Loucy (cell line): ENCODE results near the gene FSD2.

Experiments
- H2AFZ ChIP-seq: fragments of 200-600 bp; sonication (generic); 2 replicates; pipeline ENCODE4 v1.6.0; 2016; ENCODE audit warnings: antibody characterized with exemption, mild to moderate bottlenecking, low read length, moderate library complexity
- H3F3A ChIP-seq: fragments of 200-600 bp; 2 replicates; pipeline ENCODE4 v1.6.0; 2016; ENCODE audit warnings: antibody characterized with exemption, low read depth, mild to moderate bottlenecking
- H3K27me3 ChIP-seq: fragments of 200-600 bp; sonication (generic); 2 replicates; pipeline ENCODE4 v1.6.1; 2014; ENCODE audit warnings: low read length, mild to moderate bottlenecking; ENCODE audit not compliant: insufficient read depth, poor library complexity, severe bottlenecking
- H3K36me3 ChIP-seq: fragments of 200-600 bp; sonication (generic); 2 replicates; pipeline ENCODE4 v1.6.1; 2016; ENCODE audit warnings: low read length; ENCODE audit not compliant: insufficient read depth
- H3K4me1 ChIP-seq: fragments of 200-600 bp; sonication (generic); 2 replicates; pipeline ENCODE4 v1.5.1; 2014; ENCODE audit warnings: low read length, mild to moderate bottlenecking; ENCODE audit not compliant: insufficient read depth, poor library complexity, severe bottlenecking
- H3K4me2 ChIP-seq: fragments of 200-600 bp; sonication (generic); 2 replicates; pipeline ENCODE4 v1.6.0; 2014; ENCODE audit warnings: antibody characterized with exemption, low read length, low read depth, mild to moderate bottlenecking; ENCODE audit not compliant: poor library complexity, severe bottlenecking
- H3K4me3 ChIP-seq: fragments of 200-600 bp; sonication (generic); 2 replicates; pipeline ENCODE4 v1.5.1; 2014; ENCODE audit warnings: low read length, mild to moderate bottlenecking, mixed read lengths; ENCODE audit not compliant: poor library complexity, severe bottlenecking
- H3K79me2 ChIP-seq: fragments of 200-600 bp; sonication (generic); 2 replicates; pipeline ENCODE4 v1.6.1; 2014; ENCODE audit warnings: low read length; ENCODE audit not compliant: insufficient read depth
- H3K9ac ChIP-seq: fragments of 200-600 bp; sonication (generic); 2 replicates; pipeline ENCODE4 v1.6.0; 2014; ENCODE audit warnings: mild to moderate bottlenecking, low read depth, low read length, moderate library complexity; ENCODE audit not compliant: poor library complexity, severe bottlenecking
- H3K9me2 ChIP-seq: fragments of 200-600 bp; sonication (generic); replicated peaks from 2 replicates; pipeline ENCODE4 v1.6.1; 2016; ENCODE audit warnings: low read depth, low read length, mixed read lengths
- H3K9me3 ChIP-seq: fragments of 200-600 bp; sonication (generic); 2 replicates; pipeline ENCODE4 v1.6.1; 2014; ENCODE audit warnings: mild to moderate bottlenecking, antibody characterized with exemption, low read length, low read depth; ENCODE audit not compliant: insufficient read depth
- H4K20me1 ChIP-seq: fragments of 200-600 bp; sonication (generic); 2 replicates; pipeline ENCODE4 v1.6.0; 2014; ENCODE audit warnings: antibody characterized with exemption, low read length, mild to moderate bottlenecking; ENCODE audit not compliant: insufficient read depth, poor library complexity, severe bottlenecking
- CTCF ChIP-seq: fragments of 200-600 bp; sonication (generic); conservative IDR thresholded peaks from 2 replicates; pipeline ENCODE4 v1.5.1; 2014; ENCODE audit warnings: mild to moderate bottlenecking, antibody characterized with exemption, low read length
- EZH2phosphoT487 ChIP-seq: fragments of 200-600 bp; IDR thresholded peaks from 2 replicates; pipeline ENCODE4 v1.6.1; 2018; ENCODE audit warnings: antibody characterized with exemption, mild to moderate bottlenecking, moderate library complexity, borderline replicate concordance

FSD2 gene

GRCh38 chr15:82751308-82751707 is 54.6 kb downstream of the FSD2 start:
- no peak overlapping the region for H2AFZ ChIP-seq
- no peaks in the 10 kb centered on the region for H3K9me3 ChIP-seq
- peaks cover 21% of the 10 kb centered on the region; the same call in 1 of the 2 replicates for H3K36me3 ChIP-seq
- peaks cover 47% of the 10 kb centered on the region for H3K4me1 ChIP-seq
- H3K9ac ChIP-seq, result peak overlapping the region; percentile 91
- no peaks in the 10 kb centered on the region for H3F3A ChIP-seq
- no peaks in the 10 kb centered on the region for H3K9me2 ChIP-seq
- H3K4me3 ChIP-seq, result peak overlapping the region; percentile 91
- TF ChIP-seq CTCF, result no peak
- peaks cover 19% of the 10 kb centered on the region for H4K20me1 ChIP-seq
- peak overlapping the region; percentile 97 for H3K4me2 ChIP-seq
- H3K79me2 ChIP-seq, result peaks cover 62% of the 10 kb centered on the region
- H3K27me3 ChIP-seq, result no peaks in the 10 kb centered on the region

- Histone ChIP-seq H3K9ac (peak overlapping the region; percentile 91), H3K27me3 (no peaks in the 10 kb centered on the region), H3K4me2 (peak overlapping the region; percentile 97), H3K9me3 (no peaks in the 10 kb centered on the region), H4K20me1 (peaks cover 19% of the 10 kb centered on the region), H3K4me3 (peak overlapping the region; percentile 91), H3K4me1 (peaks cover 42% of the 10 kb centered on the region), H3K79me2 (peaks cover 57% of the 10 kb centered on the region), H2AFZ (peak overlapping the region; percentile 95), H3K9me2 (no peaks in the 10 kb centered on the region), H3F3A (no peaks in the 10 kb centered on the region), H3K36me3 (peaks cover 16% of the 10 kb centered on the region; the same call in 1 of the 2 replicates)
- TF ChIP-seq EZH2phosphoT487, result no peak
- peak; percentile 12; the same call in 1 of the 2 replicates for TF ChIP-seq CTCF
These were observed 55.1 kb downstream of the FSD2 start for GRCh38 chr15:82750831-82751180.

- TF ChIP-seq EZH2phosphoT487 (no peak), CTCF (no peak)
- peaks cover 51% of the 10 kb centered on the region for H3K79me2 ChIP-seq
- H3K9me2 ChIP-seq, result no peaks in the 10 kb centered on the region
- H3K4me3 ChIP-seq, result peak overlapping the region; percentile 91
- H3K9ac ChIP-seq, result peak overlapping the region; percentile 91
- peaks cover 36% of the 10 kb centered on the region for H3K4me1 ChIP-seq
- no peaks in the 10 kb centered on the region for H3K9me3 ChIP-seq
- peak overlapping the region; percentile 95 for H2AFZ ChIP-seq
- peaks cover 9% of the 10 kb centered on the region; the same call in 1 of the 2 replicates for H3K36me3 ChIP-seq
- H3K4me2 ChIP-seq, result peak overlapping the region; percentile 97
- peaks cover 19% of the 10 kb centered on the region for H4K20me1 ChIP-seq
- no peaks in the 10 kb centered on the region for H3K27me3 ChIP-seq
- no peaks in the 10 kb centered on the region for H3F3A ChIP-seq
These were observed 55.7 kb downstream of the FSD2 start for GRCh38 chr15:82749951-82750830.
